ENCODE data around the gene SRRD.
"Not testable (repeated sequence)": the region's sequence is repeated elsewhere in the genome, so short reads cannot be mapped to it uniquely, and the experiment has no call there.

SRRD gene

GRCh38 chr22:26527574-26528465 lies 44.1 kb downstream of the SRRD start:
- no peak for FAIRE-seq

GRCh38 chr22:26528518-26528917 lies 44.8 kb downstream of the SRRD start:
- FAIRE-seq; DNase-seq (ENCODE audit: insufficient read length): not testable (repeated sequence)

More at GRCh38 chr22:26527574-26528465, 44.1 kb downstream of the SRRD start:
- DNase-seq (ENCODE audit: insufficient read length) = no peak
- TF ChIP-seq POLR2AphosphoS5 (IDR thresholded peaks at IDR 0.05; ENCODE audit: low read depth, low read length) = no peak
- no peak for TF ChIP-seq TAF1 (IDR thresholded peaks at IDR 0.05; ENCODE audit: borderline replicate concordance, low read depth, low read length)
- no peak for TF ChIP-seq POLR2A (IDR thresholded peaks at IDR 0.05; ENCODE audit: low read depth, low read length)

GRCh38 chr22:26529345-26529744 lies 45.7 kb downstream of the SRRD start:
- TF ChIP-seq POLR2A (IDR thresholded peaks at IDR 0.05; ENCODE audit: low read depth, low read length) (no peak), POLR2AphosphoS5 (IDR thresholded peaks at IDR 0.05; ENCODE audit: low read depth, low read length) (no peak), TAF1 (IDR thresholded peaks at IDR 0.05; ENCODE audit: borderline replicate concordance, low read depth, low read length) (no peak)
- DNase-seq (ENCODE audit: insufficient read length) = no peak
- no peak for FAIRE-seq

DNA sequence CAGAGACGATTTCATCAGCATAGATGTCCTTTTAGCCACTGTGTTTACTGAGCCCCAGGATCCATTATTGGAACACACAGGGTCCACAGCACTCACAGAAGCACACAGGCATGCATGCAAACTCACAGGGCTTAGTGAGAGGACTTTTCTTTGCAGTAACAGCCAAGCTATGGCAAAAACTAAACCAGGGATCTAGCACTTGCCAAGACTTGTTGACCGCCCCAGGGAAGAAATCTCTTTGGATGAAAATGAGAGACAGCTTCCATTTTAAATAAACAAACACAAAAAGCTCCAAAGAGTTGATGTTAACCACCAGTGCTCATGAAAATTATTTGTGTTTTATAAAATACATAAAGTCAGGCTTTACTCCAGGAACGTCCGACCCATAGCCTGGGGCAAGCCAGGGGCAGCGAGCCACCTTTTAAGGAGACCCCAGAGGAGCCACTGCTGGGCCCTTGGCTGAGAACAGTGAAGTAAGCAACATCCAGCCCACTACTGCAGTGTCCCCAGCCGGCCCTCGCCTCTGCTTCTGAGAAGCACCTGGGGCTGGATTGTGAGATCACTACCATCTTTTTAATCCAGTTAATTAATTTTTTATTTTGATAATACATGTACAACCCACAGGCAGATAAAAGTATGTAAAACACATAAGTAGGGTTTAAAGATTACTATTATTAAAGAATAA lies 50.6 kb downstream of the SRRD start:
- TF ChIP-seq POLR2AphosphoS5 (IDR thresholded peaks at IDR 0.05; ENCODE audit: low read depth, low read length) = no peak
- TF ChIP-seq TAF1 (IDR thresholded peaks at IDR 0.05; ENCODE audit: borderline replicate concordance, low read depth, low read length) = no peak
- TF ChIP-seq POLR2A (IDR thresholded peaks at IDR 0.05; ENCODE audit: low read depth, low read length) = no peak
- FAIRE-seq = no peak
- DNase-seq (ENCODE audit: insufficient read length) = no peak

DNA sequence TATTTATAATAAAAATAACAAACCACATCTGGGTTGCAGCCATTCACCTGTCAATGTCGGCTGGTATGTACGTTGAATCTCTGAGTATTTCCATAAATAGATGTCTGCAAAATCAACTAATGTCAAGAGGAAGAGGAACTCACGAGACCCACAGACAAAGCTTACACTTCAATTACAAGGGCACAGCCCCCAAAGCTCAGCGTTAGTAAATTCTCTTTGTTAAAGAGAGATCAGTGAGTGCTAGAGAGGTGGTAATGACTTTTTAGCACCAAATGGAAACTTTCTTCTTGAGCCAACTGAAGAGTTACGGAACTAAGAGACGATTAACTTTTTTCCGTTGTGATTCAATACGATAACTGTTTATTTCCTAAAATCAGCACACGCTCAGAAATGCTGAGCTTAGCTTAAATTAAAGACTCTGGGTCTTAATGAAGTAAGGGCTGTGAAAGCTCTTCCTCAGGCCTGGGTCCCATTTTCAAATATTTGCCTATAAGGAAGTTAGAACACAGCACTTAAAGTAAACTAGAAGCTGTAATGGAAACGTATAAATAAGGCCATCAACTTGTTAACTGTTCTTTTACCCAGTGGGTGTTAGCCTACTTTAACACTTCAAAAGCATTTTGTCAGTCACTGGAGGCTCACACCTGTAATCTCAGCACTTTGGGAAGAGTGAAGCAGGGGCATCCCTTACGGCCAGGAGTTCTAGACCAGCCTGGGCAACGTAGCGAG lies 51.4 kb downstream of the SRRD start:
- DNase-seq (ENCODE audit: insufficient read length) (no peak), FAIRE-seq (peak; percentile 64)
- no peak for TF ChIP-seq POLR2A (IDR thresholded peaks at IDR 0.05; ENCODE audit: low read depth, low read length)

- no peak for DNase-seq (ENCODE audit: insufficient read length)
- peak; percentile 73 for FAIRE-seq
- TF ChIP-seq POLR2AphosphoS5 (IDR thresholded peaks at IDR 0.05; ENCODE audit: low read depth, low read length) (no peak), TAF1 (IDR thresholded peaks at IDR 0.05; ENCODE audit: borderline replicate concordance, low read depth, low read length) (no peak), POLR2A (IDR thresholded peaks at IDR 0.05; ENCODE audit: low read depth, low read length) (no peak)
Measured at GRCh38 chr22:26535603-26535908, 51.9 kb downstream of the SRRD start.

- TF ChIP-seq POLR2A (IDR thresholded peaks at IDR 0.05; ENCODE audit: low read depth, low read length) = no peak
- no peak for TF ChIP-seq TAF1 (IDR thresholded peaks at IDR 0.05; ENCODE audit: borderline replicate concordance, low read depth, low read length)
- no peak for TF ChIP-seq POLR2AphosphoS5 (IDR thresholded peaks at IDR 0.05; ENCODE audit: low read depth, low read length)
- DNase-seq (ENCODE audit: insufficient read length) (no peak), FAIRE-seq (peak; percentile 61)
Measured at GRCh38 chr22:26536056-26536761, 52.5 kb downstream of the SRRD start.

- TF ChIP-seq POLR2AphosphoS5 (IDR thresholded peaks at IDR 0.05; ENCODE audit: low read depth, low read length) (no peak), POLR2A (IDR thresholded peaks at IDR 0.05; ENCODE audit: low read depth, low read length) (no peak), TAF1 (IDR thresholded peaks at IDR 0.05; ENCODE audit: borderline replicate concordance, low read depth, low read length) (no peak)
- DNase-seq (ENCODE audit: insufficient read length) (no peak), FAIRE-seq (no peak)
Measured at GRCh38 chr22:26536762-26537134, 53.1 kb downstream of the SRRD start.

DNA sequence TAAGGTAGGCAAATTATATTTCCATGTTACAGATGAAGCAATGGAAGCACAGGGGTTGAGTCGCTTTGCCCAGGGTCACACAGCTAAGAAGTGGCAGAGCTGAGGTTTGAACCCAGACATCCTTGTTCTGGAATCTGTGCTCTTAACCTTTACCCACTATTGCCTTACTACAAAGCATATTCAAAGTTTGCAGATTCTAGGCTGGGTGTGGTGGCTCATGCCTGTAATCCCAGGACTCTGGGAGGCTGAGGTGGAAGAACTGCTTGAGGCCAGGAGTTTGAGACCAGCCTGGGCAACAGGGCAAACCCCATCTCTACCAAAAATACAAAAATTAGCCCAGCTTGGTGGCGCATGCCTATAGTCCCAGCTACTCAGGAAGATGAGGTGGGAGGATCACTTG lies 56.4 kb downstream of the SRRD start:
- no peak for DNase-seq (ENCODE audit: insufficient read length)
- TF ChIP-seq POLR2AphosphoS5 (IDR thresholded peaks at IDR 0.05; ENCODE audit: low read depth, low read length) = no peak
- TF ChIP-seq POLR2A (IDR thresholded peaks at IDR 0.05; ENCODE audit: low read depth, low read length) = no peak
- FAIRE-seq = no peak

- FAIRE-seq (no peak), DNase-seq (ENCODE audit: insufficient read length) (no peak)
- TF ChIP-seq POLR2A (IDR thresholded peaks at IDR 0.05; ENCODE audit: low read depth, low read length) = no peak
Measured at GRCh38 chr22:26541167-26541819, 57.6 kb downstream of the SRRD start.

DNA sequence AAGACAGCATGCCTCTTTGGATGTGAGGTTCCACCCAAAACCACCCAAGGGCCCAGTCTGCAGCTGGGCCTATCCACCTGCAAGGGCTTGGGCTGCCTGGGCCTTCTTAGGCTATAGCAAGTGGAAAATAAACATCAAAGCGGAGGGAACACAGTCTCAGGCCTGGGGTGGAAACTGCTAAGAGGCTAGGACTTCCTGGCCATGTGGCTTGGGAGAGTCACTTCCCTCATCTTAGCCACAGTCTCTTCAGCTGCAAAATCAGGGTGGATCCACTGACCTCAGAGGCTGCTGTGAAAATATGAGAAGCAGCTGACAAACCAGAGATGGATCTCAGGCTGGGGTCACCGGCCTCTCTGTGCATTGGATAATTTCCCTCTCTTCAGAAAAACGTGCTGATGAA lies 59.2 kb downstream of the SRRD start:
- no peak for FAIRE-seq
- DNase-seq (ENCODE audit: insufficient read length) = no peak
- TF ChIP-seq POLR2AphosphoS5 (IDR thresholded peaks at IDR 0.05; ENCODE audit: low read depth, low read length) = no peak
- no peak for TF ChIP-seq TAF1 (IDR thresholded peaks at IDR 0.05; ENCODE audit: borderline replicate concordance, low read depth, low read length)
- no peak for TF ChIP-seq POLR2A (IDR thresholded peaks at IDR 0.05; ENCODE audit: low read depth, low read length)
